CD4-positive, alpha-beta T cell treated with Interferon alpha-2 for 1 hour (primary cell): ENCODE data around the gene CACNA2D1.

ENCODE experiments used
- DNase-seq, 2 donors: peaks; one replicate each; pipeline ENCODE4 v3.0.0-alpha.2; 2020 to 2022

The CACNA2D1 gene

GRCh38 chr7:81929386-81929785, 514.2 kb downstream of the CACNA2D1 start:
- no peak for DNase-seq

- DNase-seq = no peak
Observed at GRCh38 chr7:81926154-81926553, 517.4 kb downstream of the CACNA2D1 start.

DNA sequence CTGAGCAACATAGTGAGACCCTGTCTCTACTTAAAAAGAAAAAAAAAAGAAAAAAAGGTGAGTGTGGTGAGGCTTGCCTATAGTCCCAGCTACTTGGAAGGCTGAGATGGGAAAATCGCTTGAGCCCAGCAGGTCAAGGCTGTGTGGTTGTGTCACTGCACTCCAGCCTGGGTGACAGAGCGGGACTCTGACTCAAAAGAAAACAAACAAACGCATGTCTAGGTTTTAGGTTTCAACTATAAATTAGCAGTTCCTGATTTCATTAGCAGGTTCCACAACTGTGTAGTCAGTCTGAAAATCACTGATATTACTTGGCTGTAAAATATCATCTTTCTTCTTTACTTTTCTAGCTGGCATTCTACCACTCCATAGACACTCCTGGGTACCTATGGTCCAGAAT, 518.0 kb downstream of the CACNA2D1 start:
- DNase-seq = no peak

- no peak for DNase-seq
Observed at GRCh38 chr7:81924494-81924893, 519.1 kb downstream of the CACNA2D1 start.

DNA sequence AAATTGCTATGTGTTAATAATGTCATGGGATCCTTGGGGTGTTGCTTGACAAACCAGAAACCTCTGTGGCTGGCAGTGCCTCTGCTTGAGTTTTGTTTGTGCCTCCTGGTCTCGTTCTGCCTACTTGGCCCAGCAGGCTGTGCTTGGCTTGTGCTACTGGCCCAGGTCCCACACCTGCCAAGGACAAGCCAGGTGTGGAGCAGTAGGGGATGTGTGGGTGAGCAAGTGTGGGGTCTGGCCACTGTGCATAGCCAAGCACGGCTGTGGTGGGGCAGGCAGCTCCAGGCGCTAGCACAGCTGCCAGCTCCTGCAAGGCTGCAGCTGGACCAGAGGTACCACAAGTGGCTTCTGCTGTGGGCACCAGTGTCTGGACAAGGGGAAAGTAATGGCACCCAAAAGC, 524.1 kb downstream of the CACNA2D1 start:
- no peak for DNase-seq

DNA sequence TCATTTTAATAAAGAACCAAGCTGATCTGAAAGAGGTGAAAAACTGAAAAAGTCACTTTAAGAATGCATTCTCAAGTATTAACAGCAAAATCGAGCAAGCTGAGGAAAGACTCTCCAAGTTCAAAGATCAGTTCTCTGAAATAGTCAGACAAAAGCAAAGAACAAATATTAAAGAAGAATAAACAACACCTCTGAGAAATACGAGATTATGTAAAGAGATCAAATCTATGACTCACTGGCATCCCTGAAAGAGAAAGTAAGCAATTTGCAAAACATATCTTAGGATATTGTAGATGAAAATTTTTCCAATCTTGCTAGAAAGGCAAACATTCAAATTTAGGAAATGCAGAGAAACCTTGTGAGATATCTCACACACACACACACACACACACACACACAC, 535.4 kb downstream of the CACNA2D1 start:
- no peak for DNase-seq

DNA sequence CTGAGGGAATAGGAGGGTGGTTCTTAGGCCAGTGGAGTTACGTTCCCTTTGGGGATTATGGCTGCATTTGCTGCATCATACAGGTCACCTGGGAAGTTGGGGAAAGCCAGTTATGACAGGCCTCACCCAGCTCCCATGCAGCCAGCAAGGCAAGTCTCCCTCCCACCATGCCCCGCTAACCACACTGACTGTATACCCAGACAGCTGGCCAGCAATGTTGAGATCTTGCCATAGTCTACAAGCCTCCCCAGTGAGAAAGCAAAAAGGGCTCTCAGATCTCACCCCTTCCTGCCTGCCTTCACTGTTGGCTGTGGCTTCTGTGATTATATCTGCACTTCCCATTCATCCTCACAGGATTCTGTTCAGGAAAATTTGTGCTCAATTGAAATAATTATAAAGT, 540.5 kb downstream of the CACNA2D1 start:
- no peak for DNase-seq

DNA sequence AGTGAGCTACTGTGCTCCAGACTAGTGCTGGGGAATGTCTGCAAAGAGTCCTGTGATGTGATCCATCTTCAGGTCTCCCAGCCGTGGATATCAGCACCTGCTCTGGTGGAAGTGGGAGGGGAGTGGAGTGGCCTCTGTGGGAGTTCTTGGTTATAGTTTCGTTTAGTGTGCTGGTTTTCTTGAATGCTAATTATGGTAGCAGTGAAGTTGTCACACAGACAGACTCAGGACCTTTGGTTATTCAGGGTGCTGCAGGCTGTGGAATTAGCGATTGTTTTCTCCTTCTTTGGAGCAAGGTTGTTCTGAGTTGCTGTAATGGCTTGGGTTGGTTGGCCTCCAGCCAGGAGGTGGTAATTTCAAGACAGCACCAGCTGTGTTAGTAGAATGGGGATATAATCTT, 541.0 kb downstream of the CACNA2D1 start:
- no peak for DNase-seq
